NB4 (cell line): ENCODE data around the gene DMKN.

ENCODE experiments used
- CTCF ChIP-seq: IDR thresholded peaks from one replicate; pipeline ENCODE4 v1.5.1; 2012; ENCODE audit warnings: low read depth, low read length
- MAX ChIP-seq: IDR thresholded peaks from 2 replicates; pipeline ENCODE4 v1.6.1; 2011; ENCODE audit warnings: low read depth, low read length
- MYC ChIP-seq: IDR thresholded peaks from 2 replicates; pipeline ENCODE4 v1.6.1; 2011; ENCODE audit warnings: low read depth, low read length
- POLR2A ChIP-seq: IDR thresholded peaks from 2 replicates; pipeline ENCODE4 v1.6.1; 2011; ENCODE audit warnings: mild to moderate bottlenecking; ENCODE audit not compliant: insufficient read length; ENCODE audit errors: extremely low read depth

GRCh38 chr19:35498220-35498619 is 15.2 kb downstream of the DMKN start:
- no peak for TF ChIP-seq POLR2A
- TF ChIP-seq CTCF: no peak
- no peak for TF ChIP-seq MAX
- no peak for TF ChIP-seq MYC
